ENCODE measurements around the gene VIM.
A peak's percentile ranks its signal among the peaks of the same experiment; 100 is the strongest.

The VIM gene

GRCh38 chr10:17227367-17228090 is 512 bp upstream of the VIM start:
- Histone ChIP-seq H3K9me3 (ENCODE audit: control insufficient read depth, low read length) (no peaks in the 10 kb centered on the region), H3K4me1 (peaks cover 8% of the 10 kb centered on the region), H3K9ac (no peak overlapping the region), H3K4me3 (ENCODE audit: low read depth, low read length) (peak overlapping the region; percentile 56), H2AFZ (peak overlapping the region; percentile 83), H3K79me2 (no peaks in the 10 kb centered on the region), H3K27me3 (ENCODE audit: control insufficient read depth, insufficient read depth, low read length) (no peaks in the 10 kb centered on the region), H3K4me2 (ENCODE audit: low read length) (peak overlapping the region; percentile 58), H3K27ac (peak overlapping the region; percentile 76), H3K36me3 (ENCODE audit: control insufficient read depth, insufficient read depth, low read length) (no peaks in the 10 kb centered on the region)
- TF ChIP-seq CTCF (IDR thresholded peaks at IDR 0.05) = peak; percentile 37

GRCh38 chr10:17229016-17229716 is 1.1 kb downstream of the VIM start:
- Histone ChIP-seq H3K36me3 (ENCODE audit: control insufficient read depth, insufficient read depth, low read length) (no peaks in the 10 kb centered on the region), H3K27me3 (ENCODE audit: control insufficient read depth, insufficient read depth, low read length) (no peaks in the 10 kb centered on the region), H2AFZ (peak overlapping the region; percentile 83), H3K9me3 (ENCODE audit: control insufficient read depth, low read length) (no peaks in the 10 kb centered on the region), H3K4me3 (ENCODE audit: low read depth, low read length) (peak overlapping the region; percentile 64), H3K9ac (no peak overlapping the region), H3K79me2 (no peaks in the 10 kb centered on the region), H3K4me2 (ENCODE audit: low read length) (peak overlapping the region; percentile 60), H3K27ac (peak overlapping the region; percentile 76), H3K4me1 (peaks cover 9% of the 10 kb centered on the region)
- TF ChIP-seq CTCF (IDR thresholded peaks at IDR 0.05) = no peak

GRCh38 chr10:17229717-17229966 is 1.6 kb downstream of the VIM start:
- no peak for TF ChIP-seq CTCF (IDR thresholded peaks at IDR 0.05)
- Histone ChIP-seq H3K4me2 (ENCODE audit: low read length) (peak overlapping the region; percentile 60), H3K27me3 (ENCODE audit: control insufficient read depth, insufficient read depth, low read length) (no peaks in the 10 kb centered on the region), H3K4me3 (ENCODE audit: low read depth, low read length) (peak overlapping the region; percentile 64), H2AFZ (peak overlapping the region; percentile 52), H3K9me3 (ENCODE audit: control insufficient read depth, low read length) (no peaks in the 10 kb centered on the region), H3K27ac (peak overlapping the region; percentile 73), H3K9ac (no peak overlapping the region), H3K36me3 (ENCODE audit: control insufficient read depth, insufficient read depth, low read length) (no peaks in the 10 kb centered on the region), H3K79me2 (no peaks in the 10 kb centered on the region), H3K4me1 (peaks cover 9% of the 10 kb centered on the region)

GRCh38 chr10:17229967-17230682 is 2.1 kb downstream of the VIM start:
- Histone ChIP-seq H3K36me3 (ENCODE audit: control insufficient read depth, insufficient read depth, low read length) (no peaks in the 10 kb centered on the region), H3K9me3 (ENCODE audit: control insufficient read depth, low read length) (no peaks in the 10 kb centered on the region), H3K27ac (peak overlapping the region; percentile 73), H3K4me2 (ENCODE audit: low read length) (peak overlapping the region; percentile 60), H3K27me3 (ENCODE audit: control insufficient read depth, insufficient read depth, low read length) (no peaks in the 10 kb centered on the region), H3K79me2 (no peaks in the 10 kb centered on the region), H3K4me1 (peaks cover 9% of the 10 kb centered on the region), H3K4me3 (ENCODE audit: low read depth, low read length) (peak overlapping the region; percentile 64), H3K9ac (no peak overlapping the region), H2AFZ (peak overlapping the region; percentile 52)
- no peak for TF ChIP-seq CTCF (IDR thresholded peaks at IDR 0.05)

All from parathyroid adenoma (tissue), 2 donors.